OCI-LY3 (cell line): Measurements from ENCODE around the gene CLVS2.

ENCODE experiments used
- H2AFZ ChIP-seq: fragments of 200-600, 300-600 bp; shearing (Covaris generic); 2 replicates; pipeline ENCODE4 v1.6.0; 2014; ENCODE audit warnings: antibody characterized with exemption, low read depth, low read length
- H3K27ac ChIP-seq: fragments of 200-600, 300-600 bp; sonication (generic); 2 replicates; pipeline ENCODE4 v1.5.1; 2014; ENCODE audit warnings: mild to moderate bottlenecking, low read length, moderate library complexity, mixed read lengths
- H3K27me3 ChIP-seq: fragments of 200-600, 300-600 bp; sonication (generic); 2 replicates; pipeline ENCODE4 v1.6.1; 2014; ENCODE audit warnings: low read depth, low read length, mixed read lengths
- H3K36me3 ChIP-seq: fragments of 200-600, 300-600 bp; sonication (generic); replicated peaks from 2 replicates; pipeline ENCODE3; 2014; ENCODE audit warnings: low read depth, low read length, mixed read lengths
- H3K4me1 ChIP-seq: fragments of 300-600, 200-600 bp; sonication (generic); 2 replicates; pipeline ENCODE4 v1.6.1; 2014; ENCODE audit warnings: low read length, mixed read lengths
- H3K4me2 ChIP-seq: fragments of 200-600, 300-600 bp; sonication (generic); 2 replicates; pipeline ENCODE4 v1.6.1; 2014; ENCODE audit warnings: low read length, mixed read lengths
- H3K4me3 ChIP-seq: fragments of 300-600, 200-600 bp; sonication (generic); 2 replicates; pipeline ENCODE4 v1.5.1; 2014; ENCODE audit warnings: antibody characterized with exemption, mild to moderate bottlenecking, low read length, moderate library complexity
- H3K79me2 ChIP-seq: fragments of 300-600, 200-600 bp; shearing (Covaris generic); 2 replicates; pipeline ENCODE4 v1.6.1; 2014; ENCODE audit warnings: mild to moderate bottlenecking, low read length, mixed read lengths
- H3K9ac ChIP-seq: fragments of 300-600, 200-600 bp; shearing (Covaris generic); 2 replicates; pipeline ENCODE4 v1.6.0; 2014; ENCODE audit warnings: mild to moderate bottlenecking, low read length, moderate library complexity
- H3K9me3 ChIP-seq: fragments of 200-600, 300-600 bp; shearing (Covaris generic); 2 replicates; pipeline ENCODE4 v1.6.1; 2014; ENCODE audit warnings: low read length, mixed read lengths; ENCODE audit not compliant: insufficient read depth
- H4K20me1 ChIP-seq: fragments of 200-600, 300-600 bp; sonication (generic); 2 replicates; pipeline ENCODE4 v1.6.1; 2016; ENCODE audit warnings: low read length, mixed read lengths; ENCODE audit not compliant: insufficient read depth
- CTCF ChIP-seq: fragments of 200-600, 300-600 bp; sonication (generic); IDR thresholded peaks from 2 replicates; pipeline ENCODE4 v1.5.1; 2014; ENCODE audit warnings: antibody characterized with exemption, low read length, low read depth
- EZH2phosphoT487 ChIP-seq: fragments of 200-600 bp; shearing (Covaris generic); IDR thresholded peaks from 2 replicates; pipeline ENCODE4 v1.6.1; 2018; ENCODE audit warnings: antibody characterized with exemption, mixed run types, low read depth

CLVS2 gene

DNA sequence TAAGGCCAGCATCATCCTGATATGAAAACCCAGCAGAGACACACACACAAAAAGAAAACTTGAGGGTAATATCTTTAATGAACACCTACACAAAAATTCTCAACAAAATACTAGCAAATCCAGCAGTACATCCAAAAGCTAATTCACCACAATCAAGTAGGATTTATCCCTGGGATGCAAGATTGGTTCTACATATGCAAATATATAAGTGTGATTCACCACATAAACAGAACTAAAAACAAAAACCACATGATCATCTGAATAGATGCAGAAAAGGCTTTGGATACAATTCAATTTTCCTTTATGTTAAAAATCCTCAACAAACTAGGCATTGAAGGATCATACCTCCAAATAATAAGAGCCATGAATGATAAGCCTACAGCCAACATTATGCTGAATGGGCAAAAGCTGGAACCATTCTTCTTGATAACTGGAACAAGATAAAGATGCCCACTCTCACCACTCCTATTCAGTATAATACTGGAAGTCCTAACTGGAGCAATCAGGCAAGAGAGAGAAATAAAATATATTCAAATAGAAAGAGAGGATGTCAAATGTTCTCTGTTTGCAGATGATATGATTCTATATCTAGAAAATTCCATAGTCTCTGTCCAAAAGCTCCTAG is 33.9 kb upstream of the CLVS2 start:
- no peak overlapping the region for H3K9ac ChIP-seq
- no peak overlapping the region for H3K4me2 ChIP-seq
- no peaks in the 10 kb centered on the region for H3K9me3 ChIP-seq
- H2AFZ ChIP-seq, result no peak overlapping the region
- no peaks in the 10 kb centered on the region for H4K20me1 ChIP-seq
- H3K27ac ChIP-seq, result no peak overlapping the region
- H3K79me2 ChIP-seq, result no peaks in the 10 kb centered on the region
- H3K4me1 ChIP-seq, result no peaks in the 10 kb centered on the region
- H3K27me3 ChIP-seq, result no peaks in the 10 kb centered on the region
- no peaks in the 10 kb centered on the region for H3K36me3 ChIP-seq
- no peak overlapping the region for H3K4me3 ChIP-seq
- TF ChIP-seq CTCF, result no peak
- no peak for TF ChIP-seq EZH2phosphoT487

DNA sequence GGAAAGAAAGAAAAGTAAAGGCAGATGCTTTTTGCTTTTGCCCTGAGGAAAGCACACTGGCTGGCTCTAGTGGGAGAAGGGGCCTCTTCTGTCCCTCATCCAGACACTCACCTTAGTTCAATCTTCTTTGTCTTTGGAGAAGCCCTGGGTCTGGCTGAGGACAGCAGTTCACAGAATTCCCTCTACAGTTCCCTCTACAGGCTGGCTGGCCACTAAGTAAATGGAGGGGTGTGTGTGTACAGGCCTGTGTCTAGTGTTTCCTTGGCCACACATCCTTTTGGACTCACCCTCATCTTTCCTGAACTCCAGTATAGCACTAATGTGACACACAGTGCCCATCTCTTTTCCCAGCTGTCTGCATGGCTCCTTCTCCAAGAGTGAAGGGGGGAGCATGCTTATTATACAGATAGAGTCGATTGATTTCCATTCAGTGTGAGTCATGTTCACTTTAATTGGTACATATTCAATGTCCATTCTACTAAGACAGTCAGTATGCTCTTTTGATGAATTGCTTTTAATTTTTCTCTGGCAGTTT is 26.0 kb upstream of the CLVS2 start:
- no peak overlapping the region for H2AFZ ChIP-seq

GRCh38 chr6:122977180-122977579 is 18.9 kb upstream of the CLVS2 start:
- Histone ChIP-seq H3K79me2 (no peaks in the 10 kb centered on the region), H3K36me3 (no peaks in the 10 kb centered on the region), H3K4me1 (no peaks in the 10 kb centered on the region), H3K27me3 (no peaks in the 10 kb centered on the region), H3K4me2 (no peak overlapping the region), H3K9ac (no peak overlapping the region), H3K4me3 (no peak overlapping the region), H4K20me1 (no peaks in the 10 kb centered on the region), H3K27ac (no peak overlapping the region), H2AFZ (no peak overlapping the region), H3K9me3 (no peaks in the 10 kb centered on the region)
- no peak for TF ChIP-seq CTCF
- TF ChIP-seq EZH2phosphoT487, result no peak

More for the DNA sequence above, 26.0 kb upstream of the CLVS2 start:
- no peaks in the 10 kb centered on the region for H4K20me1 ChIP-seq
- no peaks in the 10 kb centered on the region for H3K79me2 ChIP-seq
- H3K27ac ChIP-seq, result no peak overlapping the region
- TF ChIP-seq CTCF (no peak), EZH2phosphoT487 (no peak)
- H3K4me2 ChIP-seq, result no peak overlapping the region
- no peaks in the 10 kb centered on the region for H3K27me3 ChIP-seq
- H3K4me1 ChIP-seq, result no peaks in the 10 kb centered on the region
- no peaks in the 10 kb centered on the region for H3K36me3 ChIP-seq
- no peak overlapping the region for H3K9ac ChIP-seq
- H3K9me3 ChIP-seq, result no peaks in the 10 kb centered on the region
- H3K4me3 ChIP-seq, result no peak overlapping the region

GRCh38 chr6:122984393-122984792 is 11.6 kb upstream of the CLVS2 start:
- Histone ChIP-seq H3K4me3 (no peak overlapping the region), H3K27me3 (no peaks in the 10 kb centered on the region)

More at GRCh38 chr6:122984393-122984792, 11.6 kb upstream of the CLVS2 start:
- Histone ChIP-seq H4K20me1 (no peaks in the 10 kb centered on the region), H3K9ac (no peak overlapping the region), H3K4me1 (no peaks in the 10 kb centered on the region), H2AFZ (no peak overlapping the region), H3K9me3 (no peaks in the 10 kb centered on the region), H3K79me2 (no peaks in the 10 kb centered on the region), H3K4me2 (no peak overlapping the region), H3K27ac (no peak overlapping the region), H3K36me3 (no peaks in the 10 kb centered on the region)
- TF ChIP-seq CTCF (no peak), EZH2phosphoT487 (no peak)
